T1000 (cell line): Measurements from ENCODE around the gene LRRC49.

ENCODE experiments used
- DNase-seq: peaks from one replicate; lab custom pipeline; 2025; ENCODE audit warnings: mixed read lengths; lab: John Stamatoyannopoulos, UW

LRRC49 gene

GRCh38 chr15:71052356-71052755 is 159.7 kb downstream of the LRRC49 start:
- DNase-seq: no peak

GRCh38 chr15:71054286-71054952 is 161.8 kb downstream of the LRRC49 start:
- no peak for DNase-seq

DNA sequence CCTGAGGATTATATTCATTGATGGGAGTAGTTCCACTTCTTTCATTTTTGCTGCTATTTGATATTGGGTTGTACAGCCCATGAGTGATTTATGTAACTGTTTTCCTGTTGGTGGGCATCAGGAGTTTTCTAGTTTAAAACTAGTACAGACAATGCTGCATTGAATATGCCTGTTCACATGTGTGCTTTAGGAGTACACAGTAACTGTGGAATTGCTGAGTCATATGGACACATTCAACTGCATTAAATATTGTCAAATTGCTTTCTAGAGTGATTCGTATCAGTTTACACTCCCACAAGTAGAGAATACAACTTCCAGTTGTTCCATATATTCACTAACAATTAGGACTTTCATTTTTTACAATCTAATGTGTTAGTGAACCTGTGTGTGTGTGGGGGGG is 162.8 kb downstream of the LRRC49 start:
- no peak for DNase-seq

- no peak for DNase-seq
These were observed 163.5 kb downstream of the LRRC49 start for GRCh38 chr15:71056111-71056510.

DNA sequence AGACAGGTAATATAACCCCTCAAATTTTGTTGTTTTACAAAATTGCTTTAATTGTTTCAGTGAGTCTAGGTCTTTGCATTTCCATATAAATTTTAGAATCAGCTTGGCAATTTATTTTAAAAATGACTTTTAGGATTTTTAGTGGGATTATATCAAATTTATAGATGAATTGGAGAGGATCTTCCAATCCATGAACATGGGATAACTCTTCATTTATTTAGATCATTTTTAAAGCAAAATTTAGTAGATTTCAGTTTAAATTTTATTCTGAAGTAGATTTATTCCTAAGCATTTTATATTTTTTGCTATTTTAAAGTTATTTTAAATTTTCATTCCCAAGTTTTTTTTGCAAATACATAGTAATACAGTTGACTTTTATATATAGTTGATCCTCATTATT is 164.5 kb downstream of the LRRC49 start:
- no peak for DNase-seq

DNA sequence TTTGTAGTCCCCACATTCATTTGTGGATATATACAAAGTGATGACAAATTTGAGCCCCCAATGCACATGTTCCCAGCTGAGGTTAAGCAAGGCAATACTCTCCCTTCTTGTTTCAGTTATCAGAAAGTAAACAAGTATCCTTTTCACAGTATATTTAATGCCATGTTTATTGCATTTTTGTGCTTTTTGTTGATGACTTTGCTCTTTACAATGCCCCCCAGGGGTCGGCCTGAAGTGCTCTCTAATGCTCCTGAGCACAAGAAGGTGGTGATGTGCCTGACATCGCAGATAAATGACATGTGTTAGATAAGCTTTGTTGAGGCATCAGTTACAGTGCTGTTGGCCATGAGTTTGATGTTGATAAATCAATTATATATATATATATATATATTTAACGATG is 165.0 kb downstream of the LRRC49 start:
- no peak for DNase-seq

- no peak for DNase-seq
These were observed 168.4 kb downstream of the LRRC49 start for GRCh38 chr15:71060983-71061382.

- no peak for DNase-seq
These were observed 174.4 kb downstream of the LRRC49 start for GRCh38 chr15:71066983-71067382.

DNA sequence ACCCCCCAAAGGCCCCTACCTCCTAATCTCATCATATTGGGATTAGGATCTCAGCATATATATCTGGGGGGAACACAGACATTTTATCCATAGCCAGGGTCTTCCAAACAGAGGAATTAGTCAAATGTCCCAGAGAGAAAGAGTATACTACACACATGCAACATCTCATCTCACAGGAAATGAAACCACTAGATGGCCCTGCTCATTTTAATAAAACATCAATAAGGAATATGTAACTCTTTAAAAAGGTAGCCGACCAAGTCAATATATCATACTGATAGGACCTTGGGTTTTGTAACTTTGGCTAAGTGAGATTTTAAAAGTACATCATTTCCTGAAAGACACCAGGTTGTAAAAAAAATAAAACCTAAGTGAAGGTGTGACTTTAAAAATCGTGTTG is 177.1 kb downstream of the LRRC49 start:
- DNase-seq: no peak

GRCh38 chr15:71071529-71071928 is 178.9 kb downstream of the LRRC49 start:
- DNase-seq: no peak

DNA sequence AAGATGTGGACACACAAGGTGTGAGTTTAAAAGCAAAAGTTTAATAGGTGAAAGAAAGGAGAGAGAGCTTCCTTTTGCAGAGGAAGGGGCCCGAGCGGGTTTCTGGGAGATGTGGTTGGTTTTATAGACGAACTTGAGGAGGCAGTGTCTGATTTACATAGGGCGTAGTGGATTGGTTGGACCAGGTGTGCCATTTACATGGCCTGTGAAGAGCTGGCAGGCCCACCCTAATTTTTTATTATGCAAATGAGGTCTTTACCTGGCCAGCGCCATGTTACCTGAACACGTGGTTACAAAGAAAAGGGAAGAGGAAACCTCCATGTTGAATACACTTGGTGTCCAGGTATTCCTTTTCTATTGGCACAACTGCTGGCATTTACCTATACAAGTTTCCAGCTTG is 179.8 kb downstream of the LRRC49 start:
- DNase-seq: no peak

GRCh38 chr15:71078506-71079207 is 186.0 kb downstream of the LRRC49 start:
- no peak for DNase-seq

GRCh38 chr15:71079208-71080044 is 186.8 kb downstream of the LRRC49 start:
- DNase-seq: peak; percentile 44

DNA sequence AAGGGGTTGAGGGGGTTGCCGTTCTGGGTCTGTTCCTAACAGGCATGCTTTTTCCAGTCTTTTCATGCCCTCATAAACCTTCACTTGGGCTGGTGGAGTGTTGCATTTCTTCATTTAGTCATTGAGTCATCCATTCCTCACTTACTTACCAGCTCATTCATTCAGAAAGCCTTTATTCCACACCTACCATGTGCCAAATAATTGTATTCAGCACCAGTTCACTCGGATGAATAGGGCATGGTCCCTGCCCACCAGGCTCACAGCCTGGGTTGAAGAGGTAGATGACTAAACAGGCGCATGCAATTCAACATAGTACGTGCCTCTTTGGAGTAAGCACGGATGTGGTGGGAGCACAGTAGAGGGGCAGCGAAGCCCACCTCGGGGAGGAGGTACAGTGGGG is 187.5 kb downstream of the LRRC49 start:
- DNase-seq: no peak

GRCh38 chr15:71080705-71081104 is 188.1 kb downstream of the LRRC49 start:
- DNase-seq: no peak

DNA sequence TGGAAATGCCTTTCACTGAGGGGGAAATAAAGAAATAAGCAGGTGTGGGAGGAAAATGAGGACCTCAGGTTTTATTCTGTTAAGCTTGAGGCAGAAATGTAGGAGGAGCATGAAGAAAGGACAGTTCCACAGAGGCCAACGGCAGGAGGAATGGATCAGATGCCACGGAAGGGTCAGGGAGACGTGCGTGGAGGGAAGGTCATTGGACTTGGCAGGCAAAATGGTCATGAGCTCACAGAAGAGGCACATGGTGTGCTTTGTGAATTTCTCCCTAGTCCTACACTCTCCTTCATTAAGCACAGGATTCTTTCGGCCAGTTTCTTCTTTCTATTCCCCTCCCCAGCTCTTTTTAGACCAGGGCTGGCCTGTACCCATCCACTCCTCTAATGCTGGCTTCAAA is 190.2 kb downstream of the LRRC49 start:
- DNase-seq: no peak

GRCh38 chr15:71083349-71083748 is 190.7 kb downstream of the LRRC49 start:
- no peak for DNase-seq

GRCh38 chr15:71084264-71084663 is 191.6 kb downstream of the LRRC49 start:
- no peak for DNase-seq

GRCh38 chr15:71085809-71086208 is 193.2 kb downstream of the LRRC49 start:
- DNase-seq: no peak

DNA sequence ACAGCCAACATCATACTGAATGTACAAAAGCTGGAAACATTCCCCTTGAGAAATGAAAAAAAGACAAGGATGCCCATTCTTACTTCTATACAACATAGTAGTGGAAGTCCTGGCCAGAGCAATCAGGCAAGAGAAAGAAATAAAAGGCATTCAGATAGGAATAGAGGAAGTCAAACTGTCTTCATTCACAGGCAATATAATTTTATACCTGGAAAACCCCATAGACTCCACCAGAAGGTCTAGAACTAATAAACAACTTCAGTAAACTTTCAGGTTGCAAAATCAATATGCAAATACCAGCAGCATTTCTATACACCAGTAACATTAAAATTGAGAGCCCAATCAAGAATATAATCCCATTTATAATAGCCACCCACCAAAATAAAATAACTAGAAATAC is 195.5 kb downstream of the LRRC49 start:
- DNase-seq: no peak

GRCh38 chr15:71088683-71089082 is 196.1 kb downstream of the LRRC49 start:
- no peak for DNase-seq

DNA sequence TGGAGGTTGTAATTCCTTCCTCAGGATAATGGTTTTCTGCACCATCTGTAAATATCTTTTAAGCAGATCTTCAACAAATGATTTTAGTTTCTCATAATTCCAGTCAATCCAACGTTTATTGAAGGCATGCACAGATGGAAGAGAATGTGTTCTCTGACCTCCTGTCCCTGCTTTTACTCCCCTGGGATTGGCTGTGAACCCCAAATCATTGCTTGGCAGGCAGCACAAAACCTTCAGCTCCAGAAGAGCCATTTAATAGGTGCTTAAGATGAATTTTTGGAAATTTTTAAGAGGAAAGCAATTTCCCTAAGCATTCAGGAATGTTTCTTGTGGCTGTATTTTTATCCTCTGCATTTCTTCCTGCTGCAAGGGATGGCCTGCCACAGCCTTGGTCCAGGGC is 197.2 kb downstream of the LRRC49 start:
- DNase-seq: no peak

GRCh38 chr15:71091601-71092000 is 199.0 kb downstream of the LRRC49 start:
- DNase-seq: no peak
